IPS-18c (cell line): ENCODE data around the gene GOLGA8K.
"Not testable (repeated sequence)": the region's sequence is repeated elsewhere in the genome, so short reads cannot be mapped to it uniquely, and the experiment has no call there.

Experiments
- H3K4me3 ChIP-seq: 2 replicates; pipeline ENCODE4 v1.7.0; 2013; ENCODE audit warnings: low read depth, mild to moderate bottlenecking, low read length, moderate library complexity; ENCODE audit not compliant: insufficient read depth
- H3K9me3 ChIP-seq: one replicate; pipeline ENCODE4 v1.6.1; 2013; ENCODE audit warnings: mild to moderate bottlenecking, low read length, moderate library complexity; ENCODE audit not compliant: control insufficient read depth, insufficient read depth

The GOLGA8K gene

GRCh38 chr15:32403192-32403591 is at the start of gene GOLGA8K:
Gene GOLGA8K, minus strand, starts transcription at chr15:32403292. Its CDS starts 98 bp downstream, at chr15:32403194.
- H3K9me3 ChIP-seq, H3K4me3 ChIP-seq: not testable (repeated sequence)

- H3K9me3 ChIP-seq: not testable (repeated sequence)
Measured at GRCh38 chr15:32440445-32440977, 37.4 kb upstream of the GOLGA8K start.

GRCh38 chr15:32434102-32434963 is 31.2 kb upstream of the GOLGA8K start:
- H3K9me3 ChIP-seq, H3K4me3 ChIP-seq: not testable (repeated sequence)

More at GRCh38 chr15:32440445-32440977, 37.4 kb upstream of the GOLGA8K start:
- not testable (repeated sequence) for H3K4me3 ChIP-seq

- H3K4me3 ChIP-seq, H3K9me3 ChIP-seq: not testable (repeated sequence)
Measured at GRCh38 chr15:32427635-32428034, 24.5 kb upstream of the GOLGA8K start.

- H3K9me3 ChIP-seq, H3K4me3 ChIP-seq: not testable (repeated sequence)
Measured at GRCh38 chr15:32426511-32426910, 23.4 kb upstream of the GOLGA8K start.

- H3K9me3 ChIP-seq, H3K4me3 ChIP-seq: not testable (repeated sequence)
Measured at GRCh38 chr15:32407903-32408302, 4.8 kb upstream of the GOLGA8K start.

- not testable (repeated sequence) for H3K4me3 ChIP-seq, H3K9me3 ChIP-seq
Measured at GRCh38 chr15:32396522-32396921, 6.6 kb downstream of the GOLGA8K start.

- not testable (repeated sequence) for H3K9me3 ChIP-seq
Measured at GRCh38 chr15:32394745-32395144, 8.3 kb downstream of the GOLGA8K start.

GRCh38 chr15:32388050-32388648 is 14.9 kb downstream of the GOLGA8K start:
- H3K9me3 ChIP-seq, H3K4me3 ChIP-seq: not testable (repeated sequence)

More at GRCh38 chr15:32394745-32395144, 8.3 kb downstream of the GOLGA8K start:
- H3K4me3 ChIP-seq: not testable (repeated sequence)

- not testable (repeated sequence) for H3K9me3 ChIP-seq, H3K4me3 ChIP-seq
Measured at GRCh38 chr15:32385823-32386495, 17.1 kb downstream of the GOLGA8K start.

- not testable (repeated sequence) for H3K4me3 ChIP-seq, H3K9me3 ChIP-seq
Measured at GRCh38 chr15:32374185-32374584, 28.9 kb downstream of the GOLGA8K start.

- not testable (repeated sequence) for H3K4me3 ChIP-seq, H3K9me3 ChIP-seq
Measured at GRCh38 chr15:32373707-32374106, 29.4 kb downstream of the GOLGA8K start.

- H3K9me3 ChIP-seq, H3K4me3 ChIP-seq: not testable (repeated sequence)
Measured at GRCh38 chr15:32372075-32372474, 31.0 kb downstream of the GOLGA8K start.

GRCh38 chr15:32370526-32370925 is 32.6 kb downstream of the GOLGA8K start:
- not testable (repeated sequence) for H3K9me3 ChIP-seq, H3K4me3 ChIP-seq

- not testable (repeated sequence) for H3K4me3 ChIP-seq
Measured at GRCh38 chr15:32370064-32370463, 33.0 kb downstream of the GOLGA8K start.

GRCh38 chr15:32366492-32366891 is 36.6 kb downstream of the GOLGA8K start:
- H3K4me3 ChIP-seq, H3K9me3 ChIP-seq: not testable (repeated sequence)

More at GRCh38 chr15:32370064-32370463, 33.0 kb downstream of the GOLGA8K start:
- H3K9me3 ChIP-seq: not testable (repeated sequence)

GRCh38 chr15:32365955-32366354 is 37.1 kb downstream of the GOLGA8K start:
- not testable (repeated sequence) for H3K9me3 ChIP-seq, H3K4me3 ChIP-seq

GRCh38 chr15:32364944-32365343 is 38.1 kb downstream of the GOLGA8K start:
- H3K4me3 ChIP-seq, H3K9me3 ChIP-seq: not testable (repeated sequence)
